Pons (tissue), 1 donor: ENCODE results near the gene LRRC8E.

Experiments
- DNase-seq: peaks from one replicate; pipeline ENCODE4 v3.0.0-alpha.2; 2016; ENCODE audit warnings: low spot score

Gene LRRC8E

DNA sequence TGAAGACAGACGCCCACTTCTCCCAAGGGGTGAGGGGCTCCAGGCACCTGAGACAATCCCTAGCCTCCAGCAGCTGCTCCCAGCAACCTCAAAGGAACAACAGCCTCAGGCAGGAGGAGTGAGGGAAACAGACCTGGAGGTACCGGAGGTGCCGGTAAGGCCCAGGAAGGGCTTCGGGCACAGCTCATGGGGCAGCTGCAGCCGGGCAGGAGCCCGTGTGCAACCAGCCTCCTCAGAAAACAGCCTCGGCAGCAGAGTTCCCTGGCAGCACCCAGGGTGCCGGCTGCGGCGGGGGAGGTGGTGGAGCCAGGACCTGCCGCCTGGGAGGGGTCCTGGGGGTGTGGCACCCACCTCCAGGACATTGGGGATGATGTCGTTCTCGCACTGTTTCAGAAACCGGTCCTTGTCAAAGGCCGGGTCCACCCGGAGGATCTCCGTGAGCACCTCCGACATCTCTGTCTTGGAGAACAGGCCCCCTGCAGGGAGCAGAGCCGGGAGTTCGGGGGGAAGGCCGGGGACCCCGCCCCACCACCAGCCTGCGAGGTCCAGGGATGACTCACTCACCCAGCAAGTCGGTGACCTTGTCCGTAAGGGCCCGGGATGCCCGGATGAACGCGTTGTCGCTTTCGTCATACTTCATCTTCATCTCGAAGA, 44.1 kb downstream of the LRRC8E start:
- no peak for DNase-seq

DNA sequence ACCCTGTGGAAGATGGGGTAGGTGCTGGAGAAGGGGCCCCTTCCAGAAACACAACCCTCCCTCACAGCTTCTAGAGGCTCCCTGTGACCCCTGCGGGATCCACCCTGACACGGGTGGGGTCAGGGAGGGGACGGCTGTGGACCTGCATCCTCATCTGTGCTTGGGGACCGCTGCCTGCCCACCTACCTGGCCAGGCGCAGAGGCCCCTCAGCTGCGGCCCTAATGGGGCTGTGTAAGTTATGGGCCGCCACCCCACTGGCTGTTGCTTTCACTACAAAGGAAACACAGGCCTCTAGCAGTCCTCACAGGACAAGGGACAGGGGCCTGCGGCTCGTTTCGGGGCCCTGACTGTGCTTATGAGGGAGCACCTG, 44.6 kb downstream of the LRRC8E start:
- no peak for DNase-seq

DNA sequence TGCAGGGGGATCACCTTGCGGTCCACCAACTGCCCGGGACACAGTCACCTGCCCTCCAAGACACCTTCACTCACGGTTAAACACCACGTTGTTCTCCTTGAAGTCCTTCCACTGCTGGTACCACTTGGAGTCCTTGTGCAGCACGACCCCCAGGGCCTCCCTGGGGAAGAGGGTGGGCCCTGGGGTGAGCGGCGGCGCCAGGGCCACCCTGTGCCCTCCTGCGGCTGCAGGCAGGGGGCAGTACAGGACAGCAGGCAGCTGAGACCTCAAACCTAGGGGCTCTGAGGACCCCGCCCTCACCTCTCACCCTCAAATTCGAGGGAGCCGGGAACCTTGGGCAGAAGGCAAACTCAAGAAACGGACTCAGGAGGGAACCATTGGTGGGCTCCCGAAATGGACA, 45.1 kb downstream of the LRRC8E start:
- no peak for DNase-seq

DNA sequence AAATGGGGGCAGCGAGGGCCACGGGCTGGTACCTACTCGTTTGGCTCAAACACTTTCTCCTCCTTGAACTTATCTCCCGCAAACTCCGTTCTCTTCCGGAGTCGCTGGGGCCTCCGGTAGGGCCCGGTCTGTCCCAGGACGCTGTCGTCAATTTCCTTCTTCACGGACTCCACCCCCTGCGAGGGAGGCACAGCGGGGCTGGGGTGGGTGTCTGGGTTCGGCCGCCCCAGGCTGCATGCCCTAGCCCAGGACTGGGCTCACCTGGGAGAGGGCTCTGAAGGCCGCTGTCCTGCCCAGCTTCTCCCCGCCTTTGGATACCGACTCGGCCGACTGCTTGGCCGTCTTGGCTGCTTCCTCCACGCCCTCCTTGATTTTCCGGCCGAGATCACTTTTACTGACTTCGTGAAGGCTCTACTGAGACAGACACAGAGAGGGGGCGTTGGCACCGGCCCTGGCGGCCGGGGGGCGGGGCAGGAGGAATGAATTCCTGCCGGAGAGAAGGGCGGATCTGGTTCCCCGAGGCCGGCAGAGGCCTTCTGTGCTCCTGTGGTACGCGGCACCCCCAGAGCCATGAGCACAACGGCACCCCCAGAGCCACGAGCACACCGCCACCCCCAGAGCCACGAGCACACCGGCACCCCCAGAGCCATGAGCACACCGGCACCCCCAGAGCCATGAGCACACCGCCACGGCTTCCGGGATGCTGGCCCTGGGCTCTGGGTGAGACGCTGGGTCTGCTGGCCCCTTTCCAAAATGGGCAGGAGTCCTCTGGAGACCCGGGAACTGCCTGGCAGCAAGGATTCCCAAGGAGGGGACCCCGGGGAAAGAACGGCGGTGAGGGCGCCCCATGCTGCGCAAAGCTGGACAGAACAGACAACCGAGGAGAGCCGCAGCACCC, 45.8 kb downstream of the LRRC8E start:
- DNase-seq, result no peak

DNA sequence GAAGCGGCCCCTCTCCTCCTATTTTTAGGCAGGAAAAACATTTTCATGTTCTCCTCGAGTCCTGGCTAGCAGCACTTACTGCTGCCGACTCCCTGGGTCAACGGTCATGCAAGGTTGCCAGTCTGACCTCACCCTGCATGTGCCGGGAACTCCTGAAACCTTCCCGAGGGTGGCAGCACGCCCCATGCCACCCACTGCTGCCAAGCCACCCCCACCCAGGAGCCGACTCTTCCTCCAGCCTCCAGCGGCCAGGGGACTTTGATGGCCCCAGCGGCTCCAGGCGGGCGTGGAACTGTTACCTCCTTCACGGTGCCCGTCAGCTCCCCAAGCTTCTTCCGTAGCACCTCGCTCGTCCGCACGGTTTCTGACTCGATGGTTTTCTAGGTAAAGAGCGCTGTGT, 46.5 kb downstream of the LRRC8E start:
- no peak for DNase-seq

DNA sequence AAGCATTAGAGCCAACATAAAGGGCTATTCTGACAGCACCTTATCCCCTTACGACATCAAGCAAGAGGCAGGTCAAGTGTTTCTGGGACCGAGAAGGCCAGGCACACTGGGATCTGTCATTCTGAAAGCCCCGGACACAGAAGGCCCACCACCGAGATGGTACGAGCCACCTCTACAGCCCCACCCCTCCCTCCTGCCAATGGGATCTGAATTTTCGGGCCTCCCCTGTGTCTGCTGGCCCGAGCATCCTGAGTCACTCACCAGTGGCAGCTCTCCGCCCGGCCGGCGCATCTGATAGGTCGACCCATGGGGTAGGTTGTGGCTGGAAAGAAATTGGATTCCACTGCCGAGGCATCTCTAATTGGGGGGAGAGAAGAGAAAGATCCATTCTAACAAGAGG, 52.5 kb downstream of the LRRC8E start:
- DNase-seq, result no peak

DNA sequence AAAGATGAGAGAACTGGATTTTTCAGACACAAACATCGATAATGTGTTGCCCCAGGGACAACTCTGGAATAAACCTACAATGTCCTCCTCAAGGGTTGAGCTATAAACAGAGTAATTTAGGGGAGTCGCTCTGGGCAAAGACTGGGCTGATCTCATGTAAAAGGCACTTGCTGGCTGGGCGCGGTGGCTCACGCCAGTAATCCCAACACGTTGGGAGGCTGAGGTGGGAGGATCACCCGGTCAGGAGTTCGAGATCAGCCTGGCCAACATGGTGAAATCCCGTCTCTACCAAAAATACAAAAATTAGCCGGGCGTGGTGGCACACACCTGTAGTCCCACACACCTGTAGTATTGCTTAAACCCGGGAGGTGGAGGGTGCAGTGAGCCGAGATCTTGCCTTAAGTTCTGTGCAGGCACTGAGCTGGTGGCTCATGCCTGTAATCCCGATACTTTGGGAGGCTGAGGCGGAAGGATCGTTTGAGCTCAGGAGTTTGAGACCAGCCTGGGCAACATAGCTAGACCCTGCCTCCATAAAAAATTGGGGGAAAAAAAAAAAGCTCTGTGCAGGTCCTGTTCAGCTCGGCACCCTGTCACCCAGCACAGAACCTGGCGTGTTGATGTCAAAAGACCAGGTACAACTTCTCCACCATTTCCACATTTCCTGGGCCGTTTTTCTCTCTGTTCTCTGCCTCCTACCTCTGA, 53.7 kb downstream of the LRRC8E start:
- no peak for DNase-seq

DNA sequence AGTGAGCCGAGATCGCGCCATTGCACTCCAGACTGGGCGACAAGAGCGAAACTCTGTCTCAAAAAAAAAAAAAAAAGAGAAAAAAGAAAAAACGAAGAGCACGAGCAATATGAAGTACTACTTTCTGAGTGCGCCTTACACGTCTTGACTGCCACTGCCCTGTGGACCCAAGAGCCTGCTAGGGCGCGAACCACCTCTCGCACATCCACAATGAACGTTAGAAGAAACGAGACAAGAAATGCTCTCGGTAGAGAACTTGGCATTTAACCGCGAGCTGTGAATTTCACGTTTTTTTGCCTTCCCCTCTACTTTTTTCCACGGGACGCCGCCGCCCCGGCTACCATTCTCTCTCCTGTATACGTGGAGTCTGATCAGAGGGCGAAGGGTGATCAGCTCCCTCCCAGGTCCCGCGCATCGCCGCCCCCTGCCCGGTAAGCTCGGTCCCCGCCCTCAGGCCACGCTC, 54.7 kb downstream of the LRRC8E start:
- DNase-seq, result no peak

DNA sequence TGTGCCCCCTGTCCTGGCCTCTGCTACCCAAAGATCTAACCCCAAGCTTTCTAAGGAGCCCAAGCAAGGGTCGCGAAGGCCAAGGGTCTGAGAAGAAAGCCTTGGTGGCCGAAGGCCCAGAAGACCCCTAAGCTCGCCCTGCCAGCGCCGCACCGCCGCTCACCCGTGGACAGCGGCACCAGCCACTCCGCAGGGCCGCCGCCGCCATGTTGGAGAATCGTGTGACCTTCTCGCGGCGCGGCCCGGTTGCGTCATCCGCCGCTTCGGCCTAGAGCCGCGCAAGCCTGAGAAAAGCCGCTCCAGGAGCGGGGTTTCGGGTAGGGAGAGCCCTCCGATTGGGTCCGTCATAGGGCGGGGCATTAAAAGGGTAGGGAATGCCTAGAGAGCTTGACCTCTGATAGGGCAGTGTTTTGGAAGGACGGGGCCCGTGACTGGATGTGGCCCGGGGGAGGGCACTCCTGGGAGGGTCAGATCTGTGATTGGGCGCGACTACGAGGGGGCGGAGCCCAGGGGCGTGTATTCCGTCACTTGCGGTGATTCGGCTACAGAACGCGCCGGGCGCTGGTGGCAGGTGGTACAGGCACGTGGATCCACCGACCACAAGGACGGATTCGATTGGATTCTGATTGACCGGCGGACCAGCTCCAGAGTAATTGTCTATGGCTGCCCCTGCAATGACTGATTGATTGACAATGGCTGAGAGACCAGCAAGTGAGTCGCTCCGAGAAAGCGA, 55.3 kb downstream of the LRRC8E start, which contains the start of gene TIMM44:
Gene TIMM44, minus strand, starts transcription at position 223 of the 733 bp plus-strand sequence. Its CDS starts 15 bp downstream, at position 208.
- DNase-seq, result peak; percentile 100

DNA sequence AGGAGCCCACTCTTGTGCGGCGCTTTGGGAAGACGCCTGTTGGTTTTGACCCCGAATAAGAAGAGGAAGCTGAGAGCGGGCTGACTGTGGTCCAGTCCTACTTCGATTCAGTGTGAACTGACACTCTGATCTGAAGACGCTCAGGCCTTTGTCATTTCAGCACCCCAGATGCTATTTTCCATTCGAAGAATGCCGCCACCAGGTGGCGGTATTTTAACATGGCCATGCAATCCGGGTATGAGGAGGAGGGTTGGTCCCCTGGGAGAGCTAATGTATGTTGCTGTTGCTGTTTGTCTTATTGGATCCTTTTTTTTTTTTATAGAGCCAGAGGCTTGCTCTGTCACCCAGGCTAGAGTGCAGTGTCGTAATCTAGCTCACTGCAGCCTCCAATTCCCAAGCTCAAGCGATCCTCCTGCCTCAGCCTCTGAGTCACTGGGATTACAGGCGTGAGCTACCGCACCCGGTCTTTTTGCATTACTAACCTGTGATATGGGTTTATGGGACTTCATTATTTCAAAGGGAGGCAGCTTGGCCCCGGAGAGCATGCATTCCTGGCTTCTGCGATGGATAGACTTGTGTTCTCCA, 56.0 kb downstream of the LRRC8E start:
- DNase-seq, result peak; percentile 97

DNA sequence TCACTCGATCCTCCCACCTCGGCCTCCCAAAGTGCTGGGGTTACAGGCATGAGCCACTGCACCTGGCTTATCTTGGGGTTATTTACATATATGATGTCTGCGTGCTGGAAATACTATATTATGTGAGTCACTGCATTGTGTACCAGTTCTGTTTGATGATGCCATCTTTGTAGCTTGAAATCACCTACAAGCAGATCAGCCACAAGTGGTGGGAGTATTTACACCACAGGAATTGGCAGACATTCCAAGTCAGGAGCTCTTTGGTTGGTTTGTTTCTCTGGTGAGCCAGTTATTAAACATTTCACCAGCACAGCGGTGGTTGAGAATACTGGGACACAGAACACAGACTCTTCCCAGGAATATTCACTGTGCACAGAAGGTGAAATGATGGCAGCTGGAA, 59.6 kb downstream of the LRRC8E start:
- no peak for DNase-seq
